H1 (cell line): ENCODE data around the gene PHC1. TPM values are rescaled to one million over a fixed set of nuclear protein-coding genes. Genes with fewer than 3 reads are reported as not detected.

Experiments used
- CTCF ChIA-PET: fragments of 300-600 bp; sonication (Branson Sonifier 250); formaldehyde crosslinking; loops from one replicate; lab custom pipeline; 2021; ENCODE audit not compliant: partially characterized antibody; lab: Charles Lee
- POLR2A ChIA-PET: fragments of 300-600 bp; sonication (Branson Sonifier 250); formaldehyde crosslinking; loops from one replicate; lab custom pipeline; 2021; ENCODE audit warnings: inconsistent platforms; ENCODE audit not compliant: partially characterized antibody; lab: Charles Lee
- DNase-seq, 2 experiments: peaks; one replicate each; pipeline versions ENCODE4 v3.0.0 to v3.0.0-alpha.2; 2010 to 2022; ENCODE audit warnings: low spot score in 2 of 2, low read depth in 1 of 2, mixed read lengths in 1 of 2
- FAIRE-seq: peaks from 2 replicates; lab custom pipeline; 2011; peaks lifted over from hg19 to GRCh38; lab: Jason Lieb, UNC
- H2AFZ ChIP-seq: 2 replicates; pipeline ENCODE4 v1.8.1; 2012; ENCODE audit warnings: low read length, inconsistent platforms
- H2AK5ac ChIP-seq: 2 replicates; pipeline ENCODE4 v1.6.1; 2013; ENCODE audit warnings: low read depth, low read length
- H2BK120ac ChIP-seq: replicated peaks from 2 replicates; pipeline ENCODE3; 2013; ENCODE audit warnings: low read depth, low read length, inconsistent platforms
- H2BK12ac ChIP-seq: 2 replicates; pipeline ENCODE4 v1.6.1; 2013; ENCODE audit warnings: low read depth, low read length
- H2BK15ac ChIP-seq: 2 replicates; pipeline ENCODE4 v1.6.1; 2013; ENCODE audit warnings: low read length
- H2BK20ac ChIP-seq: 2 replicates; pipeline ENCODE4 v1.6.1; 2013; ENCODE audit warnings: low read length
- H2BK5ac ChIP-seq: 2 replicates; pipeline ENCODE4 v1.6.1; 2013; ENCODE audit warnings: low read depth, low read length
- H3K14ac ChIP-seq: 2 replicates; pipeline ENCODE4 v1.6.1; 2013; ENCODE audit warnings: inconsistent platforms; ENCODE audit not compliant: insufficient read length
- H3K18ac ChIP-seq: 2 replicates; pipeline ENCODE4 v1.6.1; 2013; ENCODE audit warnings: low read length; ENCODE audit errors: extremely low read depth
- H3K23ac ChIP-seq: 2 replicates; pipeline ENCODE4 v1.6.1; 2013; ENCODE audit warnings: inconsistent platforms; ENCODE audit not compliant: insufficient read length
- H3K23me2 ChIP-seq: 2 replicates; pipeline ENCODE4 v1.6.1; 2013; ENCODE audit warnings: low read depth, low read length
- H3K27ac ChIP-seq: 2 replicates; pipeline ENCODE4 v1.6.1; 2011; ENCODE audit warnings: low read depth, low read length, inconsistent platforms
- H3K27me3 ChIP-seq, 4 experiments: replicated peaks in 1 of 4; 1 replicate in 1 of 4; 2 replicates in 3 of 4; pipeline versions ENCODE4 v1.6.1 to v1.8.1; 2011 to 2013; ENCODE audit warnings: low read length in 3 of 4, mild to moderate bottlenecking in 3 of 4, inconsistent platforms in 2 of 4, mixed read lengths in 2 of 4, moderate library complexity in 1 of 4; ENCODE audit not compliant: control insufficient read depth in 3 of 4, insufficient read depth in 3 of 4; ENCODE audit errors: extremely low read depth in 1 of 4
- H3K36me3 ChIP-seq, 4 experiments: 2 replicates each; pipeline versions ENCODE4 v1.6.1 to v1.8.1; 2011 to 2013; ENCODE audit warnings: mild to moderate bottlenecking in 4 of 4, low read length in 3 of 4, moderate library complexity in 2 of 4, control low read depth in 1 of 4, inconsistent platforms in 1 of 4; ENCODE audit not compliant: insufficient read depth in 4 of 4, control insufficient read depth in 2 of 4
- H3K4ac ChIP-seq: replicated peaks from 2 replicates; pipeline ENCODE3; 2013; ENCODE audit warnings: low read length, low read depth, mixed read lengths, inconsistent platforms; ENCODE audit not compliant: insufficient read length
- H3K4me1 ChIP-seq, 4 experiments: replicated peaks in 1 of 4; 1 replicate in 1 of 4; 2 replicates in 3 of 4; pipeline versions ENCODE4 v1.6.1 to v1.8.1; 2011 to 2013; ENCODE audit warnings: low read length in 3 of 4, inconsistent platforms in 2 of 4, mixed read lengths in 1 of 4; ENCODE audit not compliant: insufficient read depth in 4 of 4, control insufficient read depth in 3 of 4
- H3K4me2 ChIP-seq, 2 experiments: 2 replicates each; pipeline versions ENCODE4 v1.6.1 to v1.8.1; 2011 to 2013; ENCODE audit warnings: low read depth in 2 of 2, low read length in 2 of 2, control low read depth in 1 of 2, inconsistent platforms in 1 of 2, mild to moderate bottlenecking in 1 of 2; ENCODE audit not compliant: insufficient read depth in 1 of 2
- H3K4me3 ChIP-seq, 4 experiments: fragments of 200-600, 300-600 bp in 1 of 4; sonication (generic), shearing (Covaris generic), sonication (Bioruptor Twin) in 1 of 4; 2 replicates each; pipeline versions ENCODE4 v1.5.1 to v1.8.1; 2011 to 2016; ENCODE audit warnings: low read length in 4 of 4, low read depth in 3 of 4, control low read depth in 2 of 4, inconsistent platforms in 2 of 4, mild to moderate bottlenecking in 2 of 4, mixed read lengths in 1 of 4, moderate library complexity in 1 of 4; ENCODE audit not compliant: insufficient read depth in 2 of 4; ENCODE audit errors: extremely low read depth in 1 of 4
- H3K56ac ChIP-seq: replicated peaks from 2 replicates; pipeline ENCODE3; 2013; ENCODE audit warnings: low read depth, mild to moderate bottlenecking, mixed read lengths, low read length, inconsistent platforms; ENCODE audit not compliant: insufficient read length
- H3K79me1 ChIP-seq: 2 replicates; pipeline ENCODE4 v1.6.1; 2013; ENCODE audit warnings: low read depth, low read length, control low read depth
- H3K79me2 ChIP-seq, 2 experiments: 2 replicates each; pipeline versions ENCODE4 v1.6.1 to v1.8.1; 2012 to 2013; ENCODE audit warnings: low read length in 2 of 2, mild to moderate bottlenecking in 2 of 2, inconsistent platforms in 1 of 2; ENCODE audit not compliant: insufficient read depth in 2 of 2, control insufficient read depth in 1 of 2
- H3K9ac ChIP-seq, 4 experiments: replicated peaks in 1 of 4; 1 replicate in 1 of 4; 2 replicates in 3 of 4; pipeline versions ENCODE4 v1.6.1 to v1.8.1; 2011 to 2013; ENCODE audit warnings: low read depth in 3 of 4, low read length in 3 of 4, control low read depth in 2 of 4, mild to moderate bottlenecking in 2 of 4, moderate library complexity in 2 of 4, inconsistent platforms in 1 of 4; ENCODE audit errors: extremely low read depth in 1 of 4
- H3K9me3 ChIP-seq, 2 experiments: 2 replicates each; pipeline versions ENCODE4 v1.6.1 to v1.8.1; 2012 to 2013; ENCODE audit warnings: mild to moderate bottlenecking in 2 of 2, moderate library complexity in 2 of 2, control low read depth in 1 of 2, inconsistent platforms in 1 of 2, low read depth in 1 of 2, low read length in 1 of 2, mixed read lengths in 1 of 2; ENCODE audit not compliant: insufficient read depth in 2 of 2
- H4K20me1 ChIP-seq, 2 experiments: replicated peaks in 1 of 2; 2 replicates each; pipeline versions ENCODE3 to v1.8.1; 2011 to 2013; ENCODE audit warnings: inconsistent platforms in 2 of 2, low read length in 2 of 2, mild to moderate bottlenecking in 1 of 2; ENCODE audit not compliant: insufficient read depth in 2 of 2, control insufficient read depth in 1 of 2
- H4K5ac ChIP-seq: 2 replicates; pipeline ENCODE4 v1.6.1; 2013; ENCODE audit warnings: low read length, low read depth, mixed read lengths, inconsistent platforms; ENCODE audit not compliant: insufficient read length
- H4K8ac ChIP-seq: 2 replicates; pipeline ENCODE4 v1.8.0; 2013; ENCODE audit warnings: mild to moderate bottlenecking, moderate library complexity, low read length, inconsistent platforms; ENCODE audit not compliant: insufficient read depth; ENCODE audit errors: extremely low read depth
- H4K91ac ChIP-seq: replicated peaks from 2 replicates; pipeline ENCODE3; 2013; ENCODE audit warnings: low read length, mixed read lengths, inconsistent platforms; ENCODE audit not compliant: insufficient read length
- BACH1 ChIP-seq: IDR thresholded peaks from 2 replicates; pipeline ENCODE4 v1.6.1; 2012; ENCODE audit warnings: low read length, improper control_type of control experiment
- CBX8 ChIP-seq: fragments of 300-800, 300-1000 bp; sonication (generic); IDR thresholded peaks from 2 replicates; pipeline ENCODE4 v1.7.1; 2016; ENCODE audit warnings: low read depth, low read length, borderline replicate concordance
- CHD1 ChIP-seq: IDR thresholded peaks from 2 replicates; pipeline ENCODE4 v1.6.1; 2012; ENCODE audit warnings: low read depth, low read length, improper control_type of control experiment
- EP300 ChIP-seq, 2 experiments: IDR thresholded peaks; 1 replicate in 1 of 2; 2 replicates in 1 of 2; pipeline ENCODE4 v1.6.1; 2011 to 2012; ENCODE audit warnings: low read depth in 2 of 2, low read length in 2 of 2, mild to moderate bottlenecking in 2 of 2, borderline replicate concordance in 1 of 2, inconsistent platforms in 1 of 2, moderate library complexity in 1 of 2
- EZH2 ChIP-seq: fragments of 200-600 bp; sonication (generic); IDR thresholded peaks from 2 replicates; pipeline ENCODE4 v1.7.1; 2012; ENCODE audit warnings: low read depth, mild to moderate bottlenecking, moderate library complexity, low read length, inconsistent platforms; ENCODE audit not compliant: severe bottlenecking
- GTF2F1 ChIP-seq: IDR thresholded peaks from 2 replicates; pipeline ENCODE4 v1.6.1; 2012; ENCODE audit warnings: low read depth, low read length, improper control_type of control experiment, borderline replicate concordance
- KDM1A ChIP-seq: fragments of 200-600, 300-600 bp; sonication (generic); IDR thresholded peaks from 2 replicates; pipeline ENCODE4 v1.7.1; 2016; ENCODE audit warnings: mild to moderate bottlenecking, low read length, borderline replicate concordance
- NANOG ChIP-seq: IDR thresholded peaks from 2 replicates; pipeline ENCODE4 v1.6.1; 2011; ENCODE audit warnings: low read length, low read depth, mild to moderate bottlenecking, inconsistent platforms; ENCODE audit not compliant: insufficient read depth, poor library complexity, severe bottlenecking
- POLR2AphosphoS5 ChIP-seq: IDR thresholded peaks from 2 replicates; pipeline ENCODE4 v1.6.1; 2011; ENCODE audit warnings: low read depth, low read length
- RXRA ChIP-seq: IDR thresholded peaks from 2 replicates; pipeline ENCODE4 v1.6.1; 2011; ENCODE audit warnings: low read depth, mild to moderate bottlenecking, low read length, moderate library complexity; ENCODE audit not compliant: insufficient read depth
- SAP30 ChIP-seq: fragments of 300-600 bp; sonication (generic); IDR thresholded peaks from 2 replicates; pipeline ENCODE4 v1.7.1; 2012; ENCODE audit warnings: low read length, moderate library complexity, mild to moderate bottlenecking, inconsistent platforms; ENCODE audit not compliant: insufficient read depth, insufficient replicate concordance
- TAF1 ChIP-seq: IDR thresholded peaks from 2 replicates; pipeline ENCODE4 v1.6.1; 2011; ENCODE audit warnings: mild to moderate bottlenecking, low read depth, low read length
- ZNF274 ChIP-seq: IDR thresholded peaks from 2 replicates; pipeline ENCODE4 v1.7.0; 2012; ENCODE audit warnings: low read length, borderline replicate concordance; ENCODE audit errors: extremely low read depth
- WGBS, 2 experiments: shearing (Covaris generic) in 1 of 2; methylation state at CpG; one replicate each; pipeline versions ENCODE4 v1.1.6 to v1.1.7; 2013 to 2015; ENCODE audit warnings: low lambda C conversion rate in 2 of 2, mixed read lengths in 2 of 2, inconsistent platforms in 1 of 2, low coverage in 1 of 2, missing lambda C conversion rate in 1 of 2; ENCODE audit not compliant: insufficient replicate concordance in 2 of 2, insufficient coverage in 1 of 2, insufficient read length in 1 of 2; ENCODE audit errors: extremely low coverage in 1 of 2, missing lambda C conversion rate in 1 of 2; 5-methylcytosine and 5-hydroxymethylcytosine counted together
- polyA plus RNA-seq, 7 experiments: library from polyadenylated mRNA; depleted of rRNA in 3 of 7; stranded (reverse) in 5 of 7; unstranded in 2 of 7; fragments of >200 nt in 5 of 7; fragments of 200-250 nt in 2 of 7; gene quantifications; 1 replicate in 5 of 7; 2 replicates in 1 of 7; 4 replicates in 1 of 7; pipeline versions ENCODE4 v1.2.1 to v1.2.3, GENCODE V29; 2011 to 2013; ENCODE audit warnings: missing spikeins in 2 of 7, mixed read lengths in 2 of 7
- total RNA-seq: library from RNA; stranded (reverse); fragmentation: NEBNext Ultra II Directional; extraction: Animal tissue kit (Norgen Biotek cat#: 25700); gene quantifications from 2 replicates; pipeline ENCODE4 v1.2.1, GENCODE V29; 2021

The PHC1 gene
- total and polyA plus RNA-seq, 2 of the 8 experiments (the other 6 are each of a cell fraction or from before 2014, with no cell fraction given) = 934 to 1,655 TPM

- H3K4me3 ChIP-seq = no peak overlapping the region
- no peak for DNase-seq
- TF ChIP-seq ZNF274 = no peak
- no peak for TF ChIP-seq EZH2
- no peak for TF ChIP-seq NANOG
- TF ChIP-seq CBX8 = no peak
- TF ChIP-seq RXRA = no peak
- no peak for TF ChIP-seq EP300 (IDR thresholded peaks at IDR 0.05; ENCODE audit: borderline replicate concordance in 1 of 2, low read depth in 2 of 2, low read length in 2 of 2)
- no peak for TF ChIP-seq BACH1
- TF ChIP-seq KDM1A = no peak
- TF ChIP-seq GTF2F1 = no peak
- no peak for TF ChIP-seq TAF1
- no peak for TF ChIP-seq POLR2AphosphoS5
- no peak for TF ChIP-seq SAP30
- TF ChIP-seq CHD1 = no peak
Measured at GRCh38 chr12:8956772-8957171, 42.5 kb downstream of the PHC1 start.

More at GRCh38 chr12:8956772-8957171, 42.5 kb downstream of the PHC1 start:
- Histone ChIP-seq H3K27me3 (no peaks in the 10 kb centered on the region), H2BK20ac (no peak overlapping the region), H3K18ac (no peak overlapping the region), H3K56ac (no peak overlapping the region), H2BK5ac (no peak overlapping the region), H3K4ac (no peak overlapping the region), H2AK5ac (no peak overlapping the region), H3K27ac (no peak overlapping the region), H2AFZ (no peak overlapping the region), H3K23ac (no peak overlapping the region), H2BK120ac (no peak overlapping the region), H2BK12ac (peak overlapping the region; percentile 54; the same call in 1 of the 2 replicates), H3K4me2 (no peak overlapping the region), H3K36me3 (peaks cover 0 to 3% (median 0%) of the 10 kb centered on the region in 4 experiments; a peak in 1 of 8 replicates), H3K9me3 (no peaks in the 10 kb centered on the region), H4K5ac (no peak overlapping the region), H3K9ac (no peak overlapping the region), H3K23me2 (no peaks in the 10 kb centered on the region), H3K79me2 (no peaks in the 10 kb centered on the region), H3K4me1 (peaks cover 0 to 3% (median 0%) of the 10 kb centered on the region in 4 experiments; a peak in 1 of 7 replicates), H4K8ac (no peak overlapping the region), H3K14ac (no peak overlapping the region), H4K91ac (no peak overlapping the region), H4K20me1 (no peaks in the 10 kb centered on the region), H3K79me1 (no peaks in the 10 kb centered on the region), H2BK15ac (no peak overlapping the region)
- ChIA-PET CTCF (interaction anchor here (2.4 kb wide), 1 partner anchor 82 kb away, joined by 5 read pairs; no protein-coding TSS in a partner anchor), POLR2A (no interaction called here)
- FAIRE-seq = no peak
- WGBS, 2 experiments = 82% methylated on average over 7 of the region's 7 CpGs; no CpG with 5 or more reads in 1 of the 2 experiments
